Ovary (tissue), 3 donors: Measurements from ENCODE around the gene MYO6.

ENCODE experiments used
- EP300 ChIP-seq: sonication (generic); formaldehyde crosslinking; IDR thresholded peaks from one replicate; pipeline ENCODE4 v1.6.1; 2017; ENCODE audit warnings: antibody characterized with exemption
- TF ChIP-seq, protein P1 (sequence below), 3 donors: fragments of 450-650 bp in 2 of 3; fragments of 200-600 bp in 1 of 3; IDR thresholded peaks; one replicate each; pipeline versions ENCODE4 v1.5.1 to v1.8.0; 2016 to 2022; ENCODE audit warnings: antibody characterized with exemption in 3 of 3, mild to moderate bottlenecking in 1 of 3
- donor health status: DM: no; HTN: no; CAD: no.

DNA sequence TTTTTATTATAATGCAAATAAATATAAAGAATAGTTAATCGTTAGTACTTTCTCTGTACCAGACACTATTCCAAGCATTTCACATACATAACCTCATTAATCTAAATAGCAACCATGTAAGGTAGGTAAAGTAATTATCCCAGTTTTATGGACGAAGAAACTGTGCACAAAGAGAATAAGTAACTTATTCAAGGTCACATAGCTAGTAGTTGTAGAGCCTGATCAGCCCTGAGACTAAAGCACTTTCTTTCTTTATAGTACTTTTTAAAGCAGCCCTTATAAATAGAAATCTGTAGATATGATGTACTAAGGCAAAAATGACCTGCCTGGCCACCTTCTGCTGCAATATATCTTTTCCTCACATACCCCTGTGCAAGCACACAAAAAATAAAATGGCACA, 104.8 kb downstream of the MYO6 start:
- TF ChIP-seq, protein P1, sequence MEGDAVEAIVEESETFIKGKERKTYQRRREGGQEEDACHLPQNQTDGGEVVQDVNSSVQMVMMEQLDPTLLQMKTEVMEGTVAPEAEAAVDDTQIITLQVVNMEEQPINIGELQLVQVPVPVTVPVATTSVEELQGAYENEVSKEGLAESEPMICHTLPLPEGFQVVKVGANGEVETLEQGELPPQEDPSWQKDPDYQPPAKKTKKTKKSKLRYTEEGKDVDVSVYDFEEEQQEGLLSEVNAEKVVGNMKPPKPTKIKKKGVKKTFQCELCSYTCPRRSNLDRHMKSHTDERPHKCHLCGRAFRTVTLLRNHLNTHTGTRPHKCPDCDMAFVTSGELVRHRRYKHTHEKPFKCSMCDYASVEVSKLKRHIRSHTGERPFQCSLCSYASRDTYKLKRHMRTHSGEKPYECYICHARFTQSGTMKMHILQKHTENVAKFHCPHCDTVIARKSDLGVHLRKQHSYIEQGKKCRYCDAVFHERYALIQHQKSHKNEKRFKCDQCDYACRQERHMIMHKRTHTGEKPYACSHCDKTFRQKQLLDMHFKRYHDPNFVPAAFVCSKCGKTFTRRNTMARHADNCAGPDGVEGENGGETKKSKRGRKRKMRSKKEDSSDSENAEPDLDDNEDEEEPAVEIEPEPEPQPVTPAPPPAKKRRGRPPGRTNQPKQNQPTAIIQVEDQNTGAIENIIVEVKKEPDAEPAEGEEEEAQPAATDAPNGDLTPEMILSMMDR (IDR thresholded peaks at IDR 0.05), result no peak
- TF ChIP-seq EP300, result no peak
